ENCODE data around the gene STAT1.

DNA sequence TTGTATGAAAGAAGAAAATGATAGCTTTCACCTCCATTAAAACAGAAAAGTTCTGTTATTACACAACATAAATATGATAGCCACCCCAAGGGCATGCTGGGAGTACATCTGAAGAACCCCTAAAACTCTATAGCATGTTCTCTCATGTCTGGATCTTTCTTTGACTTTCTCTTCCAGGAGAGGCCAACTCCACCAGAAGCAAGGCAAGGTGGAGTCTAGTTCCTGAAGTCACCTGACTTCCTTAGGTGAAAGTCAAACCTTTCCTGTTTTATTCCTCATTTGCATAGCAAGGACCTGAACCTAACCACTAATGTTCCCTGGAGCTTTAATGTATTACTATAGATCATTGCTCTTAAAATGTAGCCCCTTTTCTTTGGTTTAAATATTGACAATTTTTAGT is 5.7 kb downstream of the STAT1 start:
- TF ChIP-seq POLR2A (IDR thresholded peaks at IDR 0.05; ENCODE audit: low read depth, low read length) (peak; percentile 27; the same call in 1 of the 2 replicates), POLR2AphosphoS5 (IDR thresholded peaks at IDR 0.05; ENCODE audit: low read depth, low read length) (0 out of 2 replicates have a peak, but pooled peaks have one; percentile 53)

All from GM12892 (cell line).